Fibroblast of skin of left quadriceps (primary cell): ENCODE results near the gene MAPKAPK2.
"Not testable (repeated sequence)": the region's sequence is repeated elsewhere in the genome, so short reads cannot be mapped to it uniquely, and the experiment has no call there.

Experiments used
- DNase-seq, 2 experiments: peaks; one replicate each; pipeline ENCODE4 v3.0.0-alpha.2; 2013; ENCODE audit warnings: low read depth in 2 of 2

Gene MAPKAPK2

DNA sequence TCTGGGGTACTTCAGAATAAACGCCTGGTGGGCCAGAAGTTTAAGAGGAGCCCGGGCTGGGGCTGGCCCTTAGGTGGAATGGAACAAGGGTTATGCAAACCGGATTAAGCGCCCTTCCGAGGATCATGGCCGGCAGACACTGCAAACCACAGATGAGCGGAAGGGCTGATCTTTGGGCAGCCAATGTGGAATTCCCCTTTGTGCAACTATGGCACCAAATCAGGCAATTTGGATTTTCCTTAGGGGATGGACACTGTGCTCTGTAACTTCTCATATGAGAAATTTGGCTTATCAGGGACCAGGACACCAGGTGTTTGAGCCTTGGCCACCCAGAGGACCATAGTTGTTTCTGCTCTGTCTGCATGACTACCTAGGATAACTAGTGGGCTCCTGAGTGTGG is 93.3 kb downstream of the MAPKAPK2 start:
- DNase-seq, result no peak

DNA sequence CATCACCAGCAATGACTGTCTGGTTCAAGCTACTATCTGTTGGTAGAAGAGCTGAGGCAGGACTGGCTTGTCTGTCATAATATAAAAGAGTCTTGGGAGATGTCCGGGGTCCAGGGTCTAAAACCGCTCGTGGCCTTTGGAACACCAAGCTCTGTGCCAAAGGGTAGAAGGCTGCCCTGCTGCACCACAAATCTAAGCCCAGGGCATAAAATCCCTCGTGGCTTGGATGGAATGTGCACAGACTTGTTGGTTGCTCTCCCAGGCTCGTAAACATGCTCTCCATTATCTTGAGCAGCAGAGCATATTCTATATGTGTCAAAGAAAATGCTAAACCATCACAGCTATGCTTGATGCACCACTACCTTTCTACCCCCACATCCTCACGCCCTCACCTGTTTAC is 94.2 kb downstream of the MAPKAPK2 start:
- not testable (repeated sequence) for DNase-seq

DNA sequence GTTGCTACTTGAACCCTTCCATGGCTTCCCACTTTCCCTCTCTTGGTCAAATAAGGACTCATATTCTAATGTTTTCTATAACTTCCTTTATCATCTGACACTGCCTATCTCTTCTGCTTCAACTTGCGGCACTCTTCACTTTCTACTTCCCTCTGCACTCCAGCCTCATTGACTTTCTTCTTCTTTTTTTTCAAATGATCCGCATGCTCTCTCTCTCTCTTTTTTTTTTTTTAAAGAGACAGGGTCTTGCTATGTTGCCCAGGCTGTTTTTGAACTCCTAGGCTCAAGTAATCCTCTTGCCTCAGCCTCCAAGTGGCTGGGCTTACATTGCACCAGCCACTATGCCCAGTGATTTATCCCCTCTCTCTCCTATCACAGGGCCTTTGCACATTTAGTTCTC is 94.9 kb downstream of the MAPKAPK2 start:
- DNase-seq, result no peak

DNA sequence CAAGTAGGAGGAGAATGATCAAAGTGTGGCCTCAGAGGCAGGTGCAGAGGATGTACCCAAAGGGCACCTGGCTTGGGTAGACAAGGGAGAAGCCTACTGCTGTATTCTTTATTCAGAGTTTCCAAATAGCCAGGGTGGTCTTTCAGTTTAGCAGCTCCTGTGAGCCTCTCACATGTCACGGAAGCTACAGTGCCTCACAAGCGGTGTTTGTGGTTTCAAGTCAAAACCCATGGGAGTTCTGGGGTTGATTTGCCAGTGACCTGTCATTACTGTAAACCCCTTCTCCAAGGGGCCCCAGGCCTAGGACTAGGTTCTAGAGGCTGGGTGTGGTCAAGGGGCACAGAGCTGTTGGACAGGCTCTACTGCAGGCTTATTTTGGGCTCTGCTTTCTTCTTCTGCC is 97.7 kb downstream of the MAPKAPK2 start:
- no peak for DNase-seq

DNA sequence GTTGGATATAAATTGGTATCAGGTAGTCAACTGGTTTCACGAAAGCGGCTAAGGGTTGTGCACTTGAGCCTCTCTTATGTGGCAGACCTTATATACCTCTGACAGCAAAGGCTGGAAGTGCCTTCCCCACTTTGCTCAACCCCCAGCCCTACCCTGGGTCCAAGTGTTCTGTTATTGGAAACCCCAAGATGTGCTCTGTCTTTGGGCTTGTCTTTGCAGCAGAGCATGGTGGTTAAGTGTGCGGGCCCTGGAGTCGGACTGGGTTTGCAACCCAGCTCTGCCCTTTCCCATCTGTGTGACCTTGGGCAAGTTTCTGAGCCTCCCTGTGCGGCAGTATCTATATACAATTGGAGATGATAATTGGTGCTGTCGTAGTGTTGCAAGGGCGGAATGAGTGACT is 98.8 kb downstream of the MAPKAPK2 start:
- no peak for DNase-seq
